Thymus (tissue), 14 donors: ENCODE results near the gene CRYAA. TPM values are rescaled to one million over a fixed set of nuclear protein-coding genes. Genes with fewer than 3 reads are reported as not detected.
"Not testable (repeated sequence)": the region's sequence is repeated elsewhere in the genome, so short reads cannot be mapped to it uniquely, and the experiment has no call there.

Experiments
- DNase-seq, 9 donors: peaks; one replicate each; pipeline ENCODE4 v3.0.0-alpha.2; 2013; ENCODE audit warnings: low spot score in 9 of 9, low read depth in 6 of 9, missing footprints in 1 of 9
- H3K27ac ChIP-seq, 2 donors: one replicate each; pipeline ENCODE4 v1.5.1; 2013; ENCODE audit warnings: control low read depth in 1 of 2, low read depth in 1 of 2, low read length in 1 of 2, mild to moderate bottlenecking in 1 of 2, moderate library complexity in 1 of 2
- H3K27me3 ChIP-seq, 2 donors: one replicate each; pipeline ENCODE4 v1.5.1; 2013; ENCODE audit warnings: low read length in 1 of 2; ENCODE audit not compliant: control insufficient read depth in 2 of 2, insufficient read depth in 1 of 2
- H3K36me3 ChIP-seq, 2 donors: one replicate each; pipeline ENCODE4 v1.5.1; 2013; ENCODE audit warnings: low read length in 1 of 2, mild to moderate bottlenecking in 1 of 2, moderate library complexity in 1 of 2; ENCODE audit not compliant: control insufficient read depth in 2 of 2, insufficient read depth in 2 of 2
- H3K4me1 ChIP-seq, 2 donors: one replicate each; pipeline ENCODE4 v1.5.1; 2013; ENCODE audit warnings: low read length in 2 of 2; ENCODE audit not compliant: control insufficient read depth in 2 of 2, insufficient read depth in 2 of 2
- H3K4me3 ChIP-seq, 2 donors: one replicate each; pipeline ENCODE4 v1.5.1; 2013; ENCODE audit warnings: low read length in 2 of 2, control low read depth in 1 of 2, mild to moderate bottlenecking in 1 of 2
- H3K9me3 ChIP-seq, 2 donors: one replicate each; pipeline ENCODE4 v1.5.1; 2013; ENCODE audit warnings: low read length in 1 of 2, mild to moderate bottlenecking in 1 of 2; ENCODE audit not compliant: control insufficient read depth in 2 of 2, insufficient read depth in 1 of 2
- WGBS: extraction: QIAGEN DNeasy Blood & Tissue Kit; methylation state at CpG from one replicate; pipeline ENCODE4 v1.1.7; 2013; 5-methylcytosine and 5-hydroxymethylcytosine counted together
- long read RNA-seq, 10 donors: transcript quantifications; one replicate each; lab custom pipeline, GENCODE V29; 2026
- polyA plus RNA-seq: library from polyadenylated mRNA; stranded (reverse); fragments of 200-250 nt; gene quantifications from one replicate; pipeline ENCODE4 v1.2.3, GENCODE V29; 2013
- total RNA-seq: library from RNA; stranded (reverse); fragments of 120-200 nt; gene quantifications from one replicate; pipeline ENCODE4 v1.2.4, GENCODE V29; 2013
- donor health status: healthy.

CRYAA gene, protein sequence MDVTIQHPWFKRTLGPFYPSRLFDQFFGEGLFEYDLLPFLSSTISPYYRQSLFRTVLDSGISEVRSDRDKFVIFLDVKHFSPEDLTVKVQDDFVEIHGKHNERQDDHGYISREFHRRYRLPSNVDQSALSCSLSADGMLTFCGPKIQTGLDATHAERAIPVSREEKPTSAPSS
- total RNA-seq (not detected), polyA plus RNA-seq (2.3 TPM)
- long read RNA-seq, donor 1: 0 reads
- long read RNA-seq, donor 2: 0 reads
- long read RNA-seq, donor 3, partial matches to known transcripts: 0 of 1 reads
- long read RNA-seq, donor 3, other reads (novel, unspliced or antisense): 0 of 1 reads
- long read RNA-seq, donor 4: 0 reads
- long read RNA-seq, donor 5: 0 reads
- long read RNA-seq, donor 6: 0 reads
- long read RNA-seq, donor 7: 0 reads
- long read RNA-seq, donor 8: 0 reads
- long read RNA-seq, donor 9: 0 reads
- long read RNA-seq, donor 10: 0 reads

- H3K4me3 ChIP-seq, H3K27ac ChIP-seq, H3K27me3 ChIP-seq, H3K4me1 ChIP-seq, DNase-seq, H3K36me3 ChIP-seq, H3K9me3 ChIP-seq: not testable (repeated sequence)
- 95% methylated on average over 4 of the region's 16 CpGs for WGBS
Observed at GRCh38 chr21:43168708-43169107, at the start of gene CRYAA. TSS of gene CRYAA (plus strand) at chr21:43169008. CDS start at chr21:43169100, 92 bp downstream.

GRCh38 chr21:43130094-43130493 is 38.7 kb upstream of the CRYAA start:
- H3K9me3 ChIP-seq, H3K27ac ChIP-seq, DNase-seq, H3K27me3 ChIP-seq, H3K4me1 ChIP-seq, H3K36me3 ChIP-seq, H3K4me3 ChIP-seq: not testable (repeated sequence)
- no CpG with 5 or more reads among the region's 7 CpGs for WGBS

GRCh38 chr21:43134520-43134919 is 34.3 kb upstream of the CRYAA start:
- not testable (repeated sequence) for H3K36me3 ChIP-seq, DNase-seq, H3K27ac ChIP-seq, H3K4me1 ChIP-seq, H3K27me3 ChIP-seq, H3K9me3 ChIP-seq, H3K4me3 ChIP-seq
- WGBS: no CpG with 5 or more reads among the region's 10 CpGs

GRCh38 chr21:43138944-43139343 is 29.9 kb upstream of the CRYAA start:
- not testable (repeated sequence) for H3K4me1 ChIP-seq, H3K9me3 ChIP-seq, H3K27ac ChIP-seq, H3K27me3 ChIP-seq, DNase-seq, H3K36me3 ChIP-seq, H3K4me3 ChIP-seq
- WGBS: 30% methylated on average over 4 of the region's 8 CpGs

DNA sequence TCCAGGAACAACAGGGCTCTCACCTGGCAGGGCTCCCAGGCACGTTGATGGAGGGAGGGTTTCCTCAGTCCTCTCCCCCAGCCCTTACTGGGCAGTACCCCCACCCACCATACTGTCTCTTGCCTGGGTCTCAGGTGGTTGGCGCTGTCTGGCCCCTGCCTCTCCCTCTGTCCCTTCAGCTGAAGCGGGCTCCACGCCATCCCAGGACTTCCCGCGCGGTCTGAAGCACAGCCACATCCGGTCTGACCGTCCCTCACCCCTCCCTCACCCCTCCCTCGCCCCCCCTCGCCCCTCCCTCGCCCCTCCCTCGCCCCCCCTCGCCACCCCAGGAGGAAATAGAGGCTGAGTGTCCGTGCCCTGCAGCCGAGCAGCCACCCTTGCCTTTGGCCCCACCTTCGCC is 27.4 kb upstream of the CRYAA start:
- not testable (repeated sequence) for DNase-seq
- WGBS: 100% methylated on average over 1 of the region's 17 CpGs

DNA sequence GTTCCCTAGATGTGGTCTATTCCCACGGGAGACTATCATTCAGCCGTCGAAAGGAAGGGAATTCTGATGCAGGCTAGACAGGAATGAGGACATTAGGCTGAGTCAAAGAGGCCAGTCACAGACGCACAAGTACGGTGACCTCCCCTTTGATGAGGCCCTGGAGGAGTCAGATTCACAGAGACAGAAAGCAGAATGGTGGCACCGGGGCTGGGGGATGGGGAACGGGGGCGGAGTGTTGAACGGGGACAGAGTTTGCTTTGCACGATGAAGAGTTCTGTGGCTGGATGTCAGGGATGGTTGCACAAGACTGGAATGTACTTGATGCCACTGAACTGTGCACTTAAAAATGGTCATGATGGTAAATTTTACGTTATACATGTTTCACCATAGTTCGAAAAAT is 22.2 kb upstream of the CRYAA start:
- no CpG with 5 or more reads among the region's 12 CpGs for WGBS
- not testable (repeated sequence) for H3K27ac ChIP-seq, H3K4me1 ChIP-seq, H3K4me3 ChIP-seq, DNase-seq, H3K36me3 ChIP-seq, H3K9me3 ChIP-seq, H3K27me3 ChIP-seq

More for the DNA sequence above, 27.4 kb upstream of the CRYAA start:
- H3K9me3 ChIP-seq, H3K4me1 ChIP-seq, H3K4me3 ChIP-seq, H3K36me3 ChIP-seq, H3K27me3 ChIP-seq, H3K27ac ChIP-seq: not testable (repeated sequence)

DNA sequence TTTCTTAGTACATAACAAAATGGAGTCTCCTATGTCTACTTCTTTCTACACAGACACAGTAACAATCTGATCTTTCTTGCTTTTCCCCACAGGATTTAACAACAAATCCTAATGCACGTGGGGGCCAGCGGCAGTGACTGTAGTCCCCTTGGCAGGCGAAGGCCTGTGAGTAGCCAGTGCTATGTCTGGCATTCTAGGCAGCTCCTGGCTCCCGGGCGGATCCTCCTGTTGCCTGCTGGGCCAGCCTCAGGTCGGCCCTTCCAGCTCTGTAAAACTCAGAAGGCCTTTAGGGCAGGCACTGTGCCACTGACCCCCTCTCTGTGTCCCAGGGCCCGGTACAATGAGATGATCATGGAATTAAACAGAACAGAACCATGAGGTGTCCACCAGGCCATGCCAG is 20.8 kb upstream of the CRYAA start:
- not testable (repeated sequence) for H3K4me1 ChIP-seq, H3K27ac ChIP-seq, H3K9me3 ChIP-seq, H3K27me3 ChIP-seq, H3K4me3 ChIP-seq, DNase-seq, H3K36me3 ChIP-seq
- no CpG with 5 or more reads among the region's 7 CpGs for WGBS

- not testable (repeated sequence) for DNase-seq, H3K4me1 ChIP-seq, H3K4me3 ChIP-seq, H3K36me3 ChIP-seq, H3K9me3 ChIP-seq, H3K27me3 ChIP-seq, H3K27ac ChIP-seq
- no CpG with 5 or more reads among the region's 11 CpGs for WGBS
Observed at GRCh38 chr21:43149344-43149743, 19.5 kb upstream of the CRYAA start.

DNA sequence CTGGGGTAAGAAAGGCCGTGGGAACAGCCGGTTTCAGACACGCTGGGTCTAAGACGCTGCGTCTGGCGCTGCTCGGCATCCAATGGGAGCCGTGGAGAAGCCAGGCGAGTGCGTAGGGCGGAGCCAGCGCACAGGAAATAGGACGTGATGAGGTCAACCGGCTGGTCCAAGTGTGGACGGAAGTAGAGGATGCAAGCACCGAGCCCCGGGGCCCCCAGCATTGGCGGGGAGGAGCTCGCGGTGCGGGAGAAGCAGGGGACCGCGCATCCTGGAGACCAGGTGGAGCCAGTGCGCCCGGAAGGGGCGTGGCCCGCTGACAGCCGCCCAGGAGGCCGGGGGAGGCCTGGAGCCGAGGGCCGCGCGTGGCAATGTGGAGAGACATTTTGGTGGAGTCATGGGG is 15.2 kb upstream of the CRYAA start:
- not testable (repeated sequence) for H3K4me3 ChIP-seq, H3K4me1 ChIP-seq, H3K36me3 ChIP-seq, DNase-seq, H3K27me3 ChIP-seq, H3K9me3 ChIP-seq, H3K27ac ChIP-seq
- WGBS: no CpG with 5 or more reads among the region's 33 CpGs
